Cardiac fibroblast (primary cell): ENCODE results near the gene ROBO2.

Experiments
- DNase-seq, 2 donors: peaks; one replicate each; pipeline versions ENCODE4 v3.0.0 to v3.0.0-alpha.2; 2010; ENCODE audit warnings: low read depth in 2 of 2
- H3K4me3 ChIP-seq, 2 donors: replicated peaks in 1 of 2; 1 replicate in 1 of 2; 2 replicates in 1 of 2; pipeline ENCODE4 v1.5.1; 2011; ENCODE audit warnings: low read depth in 2 of 2, low read length in 2 of 2, mild to moderate bottlenecking in 2 of 2, moderate library complexity in 1 of 2
- CTCF ChIP-seq: IDR thresholded peaks from one replicate; pipeline ENCODE4 v1.5.1; 2011; ENCODE audit warnings: low read depth, mild to moderate bottlenecking, low read length, inconsistent platforms

The ROBO2 gene

GRCh38 chr3:77468626-77469020 is 428.7 kb downstream of the ROBO2 start:
- TF ChIP-seq CTCF: no peak
- no peak for DNase-seq
- H3K4me3 ChIP-seq: no peak overlapping the region

GRCh38 chr3:77475507-77475906 is 435.6 kb downstream of the ROBO2 start:
- TF ChIP-seq CTCF: no peak
- DNase-seq: no peak
- no peak overlapping the region for H3K4me3 ChIP-seq

GRCh38 chr3:77479021-77479420 is 439.1 kb downstream of the ROBO2 start:
- no peak for TF ChIP-seq CTCF
- no peak overlapping the region for H3K4me3 ChIP-seq
- DNase-seq: no peak

- no peak overlapping the region for H3K4me3 ChIP-seq
- DNase-seq: no peak
- no peak for TF ChIP-seq CTCF
Measured at GRCh38 chr3:77489216-77489615, 449.3 kb downstream of the ROBO2 start.

- no peak for TF ChIP-seq CTCF
- DNase-seq: no peak
- no peak overlapping the region for H3K4me3 ChIP-seq
Measured at GRCh38 chr3:77491961-77492360, 452.1 kb downstream of the ROBO2 start.

GRCh38 chr3:77500721-77501120 is 460.8 kb downstream of the ROBO2 start:
- no peak for TF ChIP-seq CTCF
- H3K4me3 ChIP-seq: no peak overlapping the region
- no peak for DNase-seq

- no peak for DNase-seq
- H3K4me3 ChIP-seq: no peak overlapping the region
- TF ChIP-seq CTCF: no peak
Measured at GRCh38 chr3:77506384-77506783, 466.5 kb downstream of the ROBO2 start.
